GM10266 (cell line): Measurements from ENCODE around the gene ZSWIM1.
A peak's percentile ranks its signal among the peaks of the same experiment; 100 is the strongest.

Experiments
- DNase-seq: peaks from one replicate; pipeline ENCODE4 v3.0.0; 2012; ENCODE audit errors: extremely low spot score
- CTCF ChIP-seq: IDR thresholded peaks from 2 replicates; pipeline ENCODE4 v1.5.1; 2012; ENCODE audit warnings: mild to moderate bottlenecking, low read depth; ENCODE audit not compliant: control insufficient read depth, insufficient read depth; ENCODE audit errors: missing control alignments

Gene ZSWIM1

GRCh38 chr20:45880988-45881788, at the start of gene ZSWIM1:
ZSWIM1 (plus strand) TSS chr20:45881227; CDS start chr20:45882593, 1,366 bp downstream.
- no peak for TF ChIP-seq CTCF
- DNase-seq = peak; percentile 97

GRCh38 chr20:45832619-45833018, 48.4 kb upstream of the ZSWIM1 start:
- TF ChIP-seq CTCF = no peak
- DNase-seq = no peak

GRCh38 chr20:45833030-45833882, 47.8 kb upstream of the ZSWIM1 start, which contains the start of gene SNX21:
SNX21 (plus strand) TSS chr20:45833799; CDS start chr20:45833920, 121 bp downstream.
- DNase-seq = peak; percentile 67
- no peak for TF ChIP-seq CTCF

GRCh38 chr20:45833883-45834796, 46.9 kb upstream of the ZSWIM1 start:
- TF ChIP-seq CTCF = no peak
- DNase-seq = peak; percentile 87

GRCh38 chr20:45834797-45835161, 46.2 kb upstream of the ZSWIM1 start:
- no peak for DNase-seq
- no peak for TF ChIP-seq CTCF

- no peak for TF ChIP-seq CTCF
- DNase-seq = no peak
Observed at GRCh38 chr20:45835329-45835765, 45.7 kb upstream of the ZSWIM1 start.
